Astrocyte (in vitro differentiated cells and primary cell): Measurements from ENCODE around the gene NT5E. TPM values are rescaled to one million over a fixed set of nuclear protein-coding genes. Genes with fewer than 3 reads are reported as not detected.

Experiments
- DNase-seq: peaks from one replicate; pipeline ENCODE4 v3.0.0-alpha.2; 2010; ENCODE audit warnings: low read depth
- FAIRE-seq: peaks from 2 replicates; lab custom pipeline; 2011; peaks lifted over from hg19 to GRCh38; lab: Jason Lieb, UNC
- H2AFZ ChIP-seq: 2 replicates; pipeline ENCODE4 v1.6.0; 2012; ENCODE audit warnings: low read depth, low read length, inconsistent platforms
- H3K27ac ChIP-seq: 2 replicates; pipeline ENCODE4 v1.5.1; 2011; ENCODE audit warnings: low read depth, low read length, inconsistent platforms
- H3K27me3 ChIP-seq: 2 replicates; pipeline ENCODE4 v1.6.0; 2011; ENCODE audit warnings: low read length, inconsistent platforms; ENCODE audit not compliant: insufficient read depth
- H3K36me3 ChIP-seq: 2 replicates; pipeline ENCODE4 v1.5.1; 2011; ENCODE audit warnings: low read length, inconsistent platforms; ENCODE audit not compliant: insufficient read depth
- H3K4me1 ChIP-seq: 2 replicates; pipeline ENCODE4 v1.5.1; 2011; ENCODE audit warnings: low read length, inconsistent platforms; ENCODE audit not compliant: insufficient read depth
- H3K4me2 ChIP-seq: 2 replicates; pipeline ENCODE4 v1.6.0; 2012; ENCODE audit warnings: low read length, inconsistent platforms
- H3K4me3 ChIP-seq: 2 replicates; pipeline ENCODE4 v1.5.1; 2011; ENCODE audit warnings: low read depth, mild to moderate bottlenecking, low read length, inconsistent platforms; ENCODE audit not compliant: insufficient read depth
- H3K79me2 ChIP-seq: 2 replicates; pipeline ENCODE4 v1.6.0; 2012; ENCODE audit warnings: mild to moderate bottlenecking, low read length, inconsistent platforms; ENCODE audit not compliant: insufficient read depth
- H3K9ac ChIP-seq: 2 replicates; pipeline ENCODE4 v1.6.0; 2012; ENCODE audit warnings: mild to moderate bottlenecking, low read length, inconsistent platforms
- H3K9me3 ChIP-seq: 2 replicates; pipeline ENCODE4 v1.5.1; 2012; ENCODE audit warnings: low read depth, mild to moderate bottlenecking, low read length, inconsistent platforms; ENCODE audit not compliant: insufficient read depth
- H4K20me1 ChIP-seq: 2 replicates; pipeline ENCODE4 v1.6.0; 2012; ENCODE audit warnings: low read length, inconsistent platforms; ENCODE audit not compliant: insufficient read depth
- H3K27ac Mint-ChIP-seq: one replicate; pipeline ENCODE4 v1.8.0; 2021; ENCODE audit warnings: mild to moderate bottlenecking, mixed read lengths; ENCODE audit not compliant: unreplicated experiment
- H3K27me3 Mint-ChIP-seq: one replicate; pipeline ENCODE4 v1.8.0; 2021; ENCODE audit warnings: low read depth, mixed read lengths; ENCODE audit not compliant: unreplicated experiment
- H3K36me3 Mint-ChIP-seq: one replicate; pipeline ENCODE4 v1.8.0; 2021; ENCODE audit warnings: low read depth, mixed read lengths; ENCODE audit not compliant: unreplicated experiment
- H3K4me1 Mint-ChIP-seq: one replicate; pipeline ENCODE4 v1.8.0; 2021; ENCODE audit warnings: low read depth, mixed read lengths; ENCODE audit not compliant: unreplicated experiment
- H3K4me3 Mint-ChIP-seq: one replicate; pipeline ENCODE4 v1.8.0; 2021; ENCODE audit warnings: mild to moderate bottlenecking, moderate library complexity, mixed read lengths; ENCODE audit not compliant: unreplicated experiment
- H3K9me3 Mint-ChIP-seq: one replicate; pipeline ENCODE4 v1.8.0; 2021; ENCODE audit warnings: mild to moderate bottlenecking, mixed read lengths; ENCODE audit not compliant: unreplicated experiment
- CTCF ChIP-seq: IDR thresholded peaks from 2 replicates; pipeline ENCODE4 v1.5.1; 2011; ENCODE audit warnings: low read depth, mild to moderate bottlenecking, inconsistent platforms, low read length, moderate library complexity; ENCODE audit not compliant: insufficient read depth
- EZH2 ChIP-seq: IDR thresholded peaks from 2 replicates; pipeline ENCODE4 v1.6.1; 2012; ENCODE audit warnings: mild to moderate bottlenecking, low read length, inconsistent platforms; ENCODE audit not compliant: insufficient read depth
- total RNA-seq: library from RNA; stranded (reverse); gene quantifications from 2 replicates; pipeline ENCODE4 v1.2.1, GENCODE V29; 2021

Gene NT5E
- total RNA-seq, 1 donor from 2014 or later = 77.4 TPM

GRCh38 chr6:85416766-85417165 is 33.1 kb upstream of the NT5E start:
- Mint-ChIP-seq H3K4me1 (peaks cover 24% of the 10 kb centered on the region), H3K36me3 (no peaks in the 10 kb centered on the region), H3K4me3 (no peak overlapping the region), H3K9me3 (no peaks in the 10 kb centered on the region), H3K27ac (no peak overlapping the region), H3K27me3 (no peaks in the 10 kb centered on the region)
- Histone ChIP-seq H2AFZ (no peak overlapping the region), H4K20me1 (no peaks in the 10 kb centered on the region), H3K36me3 (no peaks in the 10 kb centered on the region), H3K4me2 (no peak overlapping the region), H3K4me3 (no peak overlapping the region), H3K9ac (no peak overlapping the region), H3K27me3 (no peaks in the 10 kb centered on the region), H3K79me2 (no peaks in the 10 kb centered on the region), H3K9me3 (no peaks in the 10 kb centered on the region), H3K4me1 (peaks cover 8% of the 10 kb centered on the region), H3K27ac (no peak overlapping the region)
- FAIRE-seq = no peak
- TF ChIP-seq CTCF = no peak
- TF ChIP-seq EZH2 = no peak
- DNase-seq = no peak

- no peaks in the 10 kb centered on the region for H3K9me3 ChIP-seq
- H3K27me3 ChIP-seq = no peaks in the 10 kb centered on the region
- no peaks in the 10 kb centered on the region for H3K36me3 ChIP-seq
- TF ChIP-seq CTCF = no peak
- no peak for TF ChIP-seq EZH2
- no peak overlapping the region for H3K4me3 ChIP-seq
- no peak overlapping the region for H2AFZ ChIP-seq
- FAIRE-seq (no peak), DNase-seq (no peak)
- H3K4me1 ChIP-seq = peaks cover 8% of the 10 kb centered on the region
- no peak overlapping the region for H3K9ac ChIP-seq
- no peaks in the 10 kb centered on the region for H3K79me2 ChIP-seq
- H3K9me3 Mint-ChIP-seq = no peaks in the 10 kb centered on the region
- H3K36me3 Mint-ChIP-seq = no peaks in the 10 kb centered on the region
- no peak overlapping the region for H3K27ac Mint-ChIP-seq
- H3K4me1 Mint-ChIP-seq = peaks cover 30% of the 10 kb centered on the region
- H3K27me3 Mint-ChIP-seq = no peaks in the 10 kb centered on the region
- no peaks in the 10 kb centered on the region for H4K20me1 ChIP-seq
- H3K27ac ChIP-seq = no peak overlapping the region
- H3K4me3 Mint-ChIP-seq = no peak overlapping the region
- H3K4me2 ChIP-seq = no peak overlapping the region
Observed at GRCh38 chr6:85417336-85417735, 32.5 kb upstream of the NT5E start.

- DNase-seq (peak; percentile 91), FAIRE-seq (peak; percentile 86)
- Histone ChIP-seq H3K36me3 (no peaks in the 10 kb centered on the region), H3K27ac (no peak overlapping the region), H3K9me3 (no peaks in the 10 kb centered on the region), H4K20me1 (no peaks in the 10 kb centered on the region), H2AFZ (no peak overlapping the region), H3K79me2 (no peaks in the 10 kb centered on the region), H3K4me3 (no peak overlapping the region), H3K4me2 (peak overlapping the region; percentile 43), H3K9ac (no peak overlapping the region), H3K27me3 (no peaks in the 10 kb centered on the region), H3K4me1 (peaks cover 8% of the 10 kb centered on the region)
- TF ChIP-seq EZH2 (no peak), CTCF (no peak)
- no peak overlapping the region for H3K27ac Mint-ChIP-seq
- H3K9me3 Mint-ChIP-seq = no peaks in the 10 kb centered on the region
- no peaks in the 10 kb centered on the region for H3K27me3 Mint-ChIP-seq
- H3K4me3 Mint-ChIP-seq = no peak overlapping the region
- H3K4me1 Mint-ChIP-seq = peaks cover 32% of the 10 kb centered on the region
- no peaks in the 10 kb centered on the region for H3K36me3 Mint-ChIP-seq
Observed at GRCh38 chr6:85418059-85418458, 31.8 kb upstream of the NT5E start.
